Liver (tissue), 10 donors: ENCODE results near the gene BTN1A1. TPM values are rescaled to one million over a fixed set of nuclear protein-coding genes. Genes with fewer than 3 reads are reported as not detected.

Source experiments
- DNase-seq: peaks from one replicate; pipeline ENCODE4 v3.0.0-alpha.2; 2017; ENCODE audit warnings: low spot score
- H3K27ac ChIP-seq, 2 donors: one replicate each; pipeline ENCODE4 v1.7.0; 2013; ENCODE audit warnings: inconsistent platforms in 2 of 2, low read length in 2 of 2, control low read depth in 1 of 2, low read depth in 1 of 2, mild to moderate bottlenecking in 1 of 2
- H3K27me3 ChIP-seq, 4 donors: one replicate each; pipeline versions ENCODE4 v1.6.1 to v1.7.0; 2013; ENCODE audit warnings: low read length in 3 of 4, inconsistent platforms in 1 of 4, mild to moderate bottlenecking in 1 of 4, moderate library complexity in 1 of 4; ENCODE audit not compliant: control insufficient read depth in 4 of 4, insufficient read depth in 4 of 4
- H3K36me3 ChIP-seq, 4 donors: one replicate each; pipeline versions ENCODE4 v1.6.1 to v1.7.0; 2013; ENCODE audit warnings: low read length in 3 of 4, mild to moderate bottlenecking in 3 of 4, low read depth in 1 of 4, moderate library complexity in 1 of 4; ENCODE audit not compliant: control insufficient read depth in 4 of 4, insufficient read depth in 3 of 4
- H3K4me1 ChIP-seq, 4 donors: one replicate each; pipeline versions ENCODE4 v1.6.1 to v1.7.0; 2013; ENCODE audit warnings: low read length in 3 of 4, mild to moderate bottlenecking in 3 of 4, moderate library complexity in 1 of 4; ENCODE audit not compliant: control insufficient read depth in 4 of 4, insufficient read depth in 4 of 4
- H3K4me3 ChIP-seq, 3 donors: one replicate each; pipeline versions ENCODE4 v1.6.1 to v1.7.0; 2013; ENCODE audit warnings: low read length in 3 of 3, control low read depth in 1 of 3, low read depth in 1 of 3, mild to moderate bottlenecking in 1 of 3
- H3K9ac ChIP-seq, 2 donors: one replicate each; pipeline ENCODE4 v1.7.0; 2013; ENCODE audit warnings: low read length in 2 of 2, mild to moderate bottlenecking in 2 of 2, moderate library complexity in 2 of 2, control low read depth in 1 of 2, low read depth in 1 of 2
- H3K9me3 ChIP-seq, 4 donors: one replicate each; pipeline versions ENCODE4 v1.6.1 to v1.7.0; 2013; ENCODE audit warnings: low read length in 3 of 4; ENCODE audit not compliant: control insufficient read depth in 4 of 4
- FOXA1 ChIP-seq: IDR thresholded peaks from 2 replicates; pipeline ENCODE4 v1.6.1; 2016; ENCODE audit warnings: antibody characterized with exemption
- FOXA2 ChIP-seq: IDR thresholded peaks from 2 replicates; pipeline ENCODE4 v1.6.1; 2016; ENCODE audit warnings: antibody characterized with exemption
- GABPA ChIP-seq, 2 donors: IDR thresholded peaks in 1 of 2; conservative IDR thresholded peaks in 1 of 2; 2 replicates each; pipeline ENCODE4 v1.6.1; 2016; ENCODE audit warnings: antibody characterized with exemption in 2 of 2, mild to moderate bottlenecking in 1 of 2, moderate library complexity in 1 of 2
- HNF4A ChIP-seq, 2 donors: conservative IDR thresholded peaks; 2 replicates each; pipeline ENCODE4 v1.6.1; 2016; ENCODE audit warnings: antibody characterized with exemption in 2 of 2, mild to moderate bottlenecking in 2 of 2
- JUND ChIP-seq, 2 donors: IDR thresholded peaks; 2 replicates each; pipeline ENCODE4 v1.6.1; 2016; ENCODE audit warnings: antibody characterized with exemption in 2 of 2
- RXRA ChIP-seq, 2 donors: IDR thresholded peaks; 2 replicates each; pipeline ENCODE4 v1.6.1; 2017 to 2018; ENCODE audit warnings: antibody characterized with exemption in 2 of 2, mild to moderate bottlenecking in 1 of 2
- SP1 ChIP-seq: IDR thresholded peaks from 2 replicates; pipeline ENCODE4 v1.6.1; 2018; ENCODE audit warnings: antibody characterized with exemption, mild to moderate bottlenecking
- YY1 ChIP-seq: IDR thresholded peaks from 2 replicates; pipeline ENCODE4 v1.6.1; 2016; ENCODE audit warnings: antibody characterized with exemption, mild to moderate bottlenecking
- WGBS: extraction: QIAGEN DNeasy Blood & Tissue Kit; methylation state at CpG from one replicate; pipeline ENCODE4 v1.1.7; 2013; 5-methylcytosine and 5-hydroxymethylcytosine counted together
- polyA plus RNA-seq, 2 donors: library from polyadenylated mRNA; stranded (reverse) in 1 of 2; unstranded in 1 of 2; fragments of 200-250 nt in 1 of 2; fragments of >200 nt in 1 of 2; fragmentation: Nextera tagmentation in 1 of 2; extraction: Ambion mirVana in 1 of 2; gene quantifications; one replicate each; pipeline versions ENCODE4 v1.2.1 to v1.2.3, GENCODE V29; 2013 to 2015
- small RNA-seq: library from RNA; depleted of rRNA; stranded (forward); fragments of <200 nt; gene quantifications from one replicate; pipeline ENCODE3, GENCODE V24; 2014
- total RNA-seq, 2 donors: library from RNA; depleted of rRNA; stranded (reverse); fragments of >200 nt; gene quantifications; one replicate each; pipeline ENCODE4 v1.2.3, GENCODE V29; 2014
- TF ChIP-seq, protein P1 (sequence below): IDR thresholded peaks from 2 replicates; pipeline ENCODE4 v1.6.1; 2016; ENCODE audit warnings: antibody characterized with exemption, mild to moderate bottlenecking
- TF ChIP-seq, protein P2 (sequence below): IDR thresholded peaks from 2 replicates; pipeline ENCODE4 v1.6.1; 2016; ENCODE audit warnings: antibody characterized with exemption
- donor health status: healthy.
- donor health status: healthy.
- donor health status: healthy.
- donor health status: healthy.
- donor health status: healthy.

The BTN1A1 gene
- total and polyA plus RNA-seq, 4 donors = 0.06 TPM; not detected in 3

GRCh38 chr6:26555505-26556262 lies 55.6 kb downstream of the BTN1A1 start:
- no peak overlapping the region for H3K9ac ChIP-seq
- H3K36me3 ChIP-seq = no peaks in the 10 kb centered on the region
- 49% methylated on average over 19 of the region's 19 CpGs for WGBS

GRCh38 chr6:26556263-26557070 lies 56.4 kb downstream of the BTN1A1 start:
- Histone ChIP-seq H3K27ac (no peak overlapping the region), H3K36me3 (no peaks in the 10 kb centered on the region), H3K27me3 (no peaks in the 10 kb centered on the region), H3K9me3 (no peaks in the 10 kb centered on the region), H3K4me1 (peaks cover 0 to 21% (median 17%) of the 10 kb centered on the region in 4 donors), H3K9ac (no peak overlapping the region), H3K4me3 (no peak overlapping the region)
- peak; percentile 69 for DNase-seq
- 38% methylated on average over 16 of the region's 16 CpGs for WGBS
- peak; percentile 40 for TF ChIP-seq YY1
- TF ChIP-seq, protein P1, sequence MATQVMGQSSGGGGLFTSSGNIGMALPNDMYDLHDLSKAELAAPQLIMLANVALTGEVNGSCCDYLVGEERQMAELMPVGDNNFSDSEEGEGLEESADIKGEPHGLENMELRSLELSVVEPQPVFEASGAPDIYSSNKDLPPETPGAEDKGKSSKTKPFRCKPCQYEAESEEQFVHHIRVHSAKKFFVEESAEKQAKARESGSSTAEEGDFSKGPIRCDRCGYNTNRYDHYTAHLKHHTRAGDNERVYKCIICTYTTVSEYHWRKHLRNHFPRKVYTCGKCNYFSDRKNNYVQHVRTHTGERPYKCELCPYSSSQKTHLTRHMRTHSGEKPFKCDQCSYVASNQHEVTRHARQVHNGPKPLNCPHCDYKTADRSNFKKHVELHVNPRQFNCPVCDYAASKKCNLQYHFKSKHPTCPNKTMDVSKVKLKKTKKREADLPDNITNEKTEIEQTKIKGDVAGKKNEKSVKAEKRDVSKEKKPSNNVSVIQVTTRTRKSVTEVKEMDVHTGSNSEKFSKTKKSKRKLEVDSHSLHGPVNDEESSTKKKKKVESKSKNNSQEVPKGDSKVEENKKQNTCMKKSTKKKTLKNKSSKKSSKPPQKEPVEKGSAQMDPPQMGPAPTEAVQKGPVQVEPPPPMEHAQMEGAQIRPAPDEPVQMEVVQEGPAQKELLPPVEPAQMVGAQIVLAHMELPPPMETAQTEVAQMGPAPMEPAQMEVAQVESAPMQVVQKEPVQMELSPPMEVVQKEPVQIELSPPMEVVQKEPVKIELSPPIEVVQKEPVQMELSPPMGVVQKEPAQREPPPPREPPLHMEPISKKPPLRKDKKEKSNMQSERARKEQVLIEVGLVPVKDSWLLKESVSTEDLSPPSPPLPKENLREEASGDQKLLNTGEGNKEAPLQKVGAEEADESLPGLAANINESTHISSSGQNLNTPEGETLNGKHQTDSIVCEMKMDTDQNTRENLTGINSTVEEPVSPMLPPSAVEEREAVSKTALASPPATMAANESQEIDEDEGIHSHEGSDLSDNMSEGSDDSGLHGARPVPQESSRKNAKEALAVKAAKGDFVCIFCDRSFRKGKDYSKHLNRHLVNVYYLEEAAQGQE = no peak
- TF ChIP-seq GABPA (IDR thresholded peaks at IDR 0.05 in 1 of 2, conservative IDR thresholded peaks at IDR 0.05 in 1 of 2) = no peak
- peak in 1 of 2 donors; percentile 16 for TF ChIP-seq RXRA (IDR thresholded peaks at IDR 0.05)
- no peak for TF ChIP-seq FOXA1
- TF ChIP-seq, protein P2, sequence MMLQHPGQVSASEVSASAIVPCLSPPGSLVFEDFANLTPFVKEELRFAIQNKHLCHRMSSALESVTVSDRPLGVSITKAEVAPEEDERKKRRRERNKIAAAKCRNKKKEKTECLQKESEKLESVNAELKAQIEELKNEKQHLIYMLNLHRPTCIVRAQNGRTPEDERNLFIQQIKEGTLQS = peak; percentile 95
- TF ChIP-seq HNF4A (conservative IDR thresholded peaks at IDR 0.05) = peak in 1 of 2 donors; percentile 12

More at GRCh38 chr6:26555505-26556262, 55.6 kb downstream of the BTN1A1 start:
- H3K27ac ChIP-seq = no peak overlapping the region
- H3K4me1 ChIP-seq = peaks cover 0 to 21% (median 17%) of the 10 kb centered on the region in 4 donors
- no peak for TF ChIP-seq JUND (IDR thresholded peaks at IDR 0.05)
- TF ChIP-seq FOXA2 = no peak
- no peak for TF ChIP-seq YY1
- TF ChIP-seq GABPA (IDR thresholded peaks at IDR 0.05 in 1 of 2, conservative IDR thresholded peaks at IDR 0.05 in 1 of 2) = no peak
- no peak for TF ChIP-seq SP1
- TF ChIP-seq, protein P2 = no peak
- H3K9me3 ChIP-seq = no peaks in the 10 kb centered on the region
- DNase-seq = no peak
- no peaks in the 10 kb centered on the region for H3K27me3 ChIP-seq
- no peak overlapping the region for H3K4me3 ChIP-seq

Small RNA genes within 50 kb of the gene (small RNA-seq; reads per million reads assigned to genes)
- not detected for gene RNU6-502P

Other genes starting within 250 kb of the BTN1A1 start
- 10 to 100 TPM in 1 of 2 donors, 1 to 10 TPM in 1; 7.4 to 13.7 TPM for gene BTN3A2, start 135.1 kb upstream of the BTN1A1 start, total RNA-seq
- 1 to 10 TPM; 6.2 to 8.5 TPM for gene BTN3A2, start 135.1 kb upstream of the BTN1A1 start, polyA plus RNA-seq
- gene BTN2A2, start 117.2 kb upstream of the BTN1A1 start, total RNA-seq = 1 to 10 TPM; 1.2 to 3.2 TPM
- 1 to 10 TPM; 1.7 to 2.4 TPM for gene BTN2A2, start 117.2 kb upstream of the BTN1A1 start, polyA plus RNA-seq
- 10 to 100 TPM in 1 of 2 donors, 1 to 10 TPM in 1; 6.1 to 17.1 TPM for gene BTN3A1, start 98.0 kb upstream of the BTN1A1 start, total RNA-seq
- 1 to 10 TPM; 2.3 to 6.4 TPM for gene BTN3A1, start 98.0 kb upstream of the BTN1A1 start, polyA plus RNA-seq
- 10 to 100 TPM in 1 of 2 donors, 1 to 10 TPM in 1; 3.2 to 11.6 TPM for gene BTN3A3, start 59.8 kb upstream of the BTN1A1 start, total RNA-seq
- 1 to 10 TPM; 2.2 to 5.9 TPM for gene BTN3A3, start 59.8 kb upstream of the BTN1A1 start, polyA plus RNA-seq
- 1 to 10 TPM; 4.8 to 5.5 TPM for gene BTN2A1, start 42.3 kb upstream of the BTN1A1 start, total RNA-seq
- 1 to 10 TPM; 2.7 to 5.9 TPM for gene BTN2A1, start 42.3 kb upstream of the BTN1A1 start, polyA plus RNA-seq
- 10 to 100 TPM; 10.2 to 13.3 TPM for gene HMGN4, start 38.1 kb downstream of the BTN1A1 start, total RNA-seq
- gene HMGN4, start 38.1 kb downstream of the BTN1A1 start, polyA plus RNA-seq = 1 to 10 TPM; 8.2 to 9.9 TPM
- gene ABT1, start 96.7 kb downstream of the BTN1A1 start, total RNA-seq = 10 to 100 TPM in 1 of 2 donors, 1 to 10 TPM in 1; 9.2 to 13.0 TPM
- gene ABT1, start 96.7 kb downstream of the BTN1A1 start, polyA plus RNA-seq = 10 to 100 TPM in 1 of 2 donors, 1 to 10 TPM in 1; 8.3 to 10.7 TPM
- gene ZNF322, start 159.4 kb downstream of the BTN1A1 start, total RNA-seq = 1 to 10 TPM; 6.7 to 6.9 TPM
- gene ZNF322, start 159.4 kb downstream of the BTN1A1 start, polyA plus RNA-seq = 1 to 10 TPM; 3.3 to 9.0 TPM